RPMI8226 (cell line): ENCODE data around the gene KNCN.

Experiments used
- DNase-seq: peaks from one replicate; pipeline ENCODE4 v3.0.0-alpha.2; 2015

Gene KNCN

DNA sequence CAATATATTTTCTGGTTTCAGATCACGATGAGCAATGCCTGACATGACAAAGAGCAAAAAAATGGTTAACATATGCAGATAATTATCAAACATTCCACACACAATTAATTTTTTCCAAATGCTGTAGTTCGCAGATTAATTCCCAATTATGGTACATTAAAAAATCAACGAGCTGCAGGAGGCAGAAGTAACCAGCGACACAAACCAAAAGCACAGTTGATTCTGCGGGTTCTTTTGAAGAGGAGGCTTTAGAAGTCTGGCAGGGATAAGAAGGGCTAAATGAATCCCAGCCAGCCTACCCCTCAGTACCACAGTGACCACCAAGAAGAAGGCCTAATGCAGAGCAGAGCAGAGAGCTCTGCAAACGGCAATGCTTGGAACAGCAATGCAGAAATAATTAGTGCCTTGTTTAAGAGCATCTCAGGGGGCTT lies 17.0 kb upstream of the KNCN start:
- DNase-seq: no peak

DNA sequence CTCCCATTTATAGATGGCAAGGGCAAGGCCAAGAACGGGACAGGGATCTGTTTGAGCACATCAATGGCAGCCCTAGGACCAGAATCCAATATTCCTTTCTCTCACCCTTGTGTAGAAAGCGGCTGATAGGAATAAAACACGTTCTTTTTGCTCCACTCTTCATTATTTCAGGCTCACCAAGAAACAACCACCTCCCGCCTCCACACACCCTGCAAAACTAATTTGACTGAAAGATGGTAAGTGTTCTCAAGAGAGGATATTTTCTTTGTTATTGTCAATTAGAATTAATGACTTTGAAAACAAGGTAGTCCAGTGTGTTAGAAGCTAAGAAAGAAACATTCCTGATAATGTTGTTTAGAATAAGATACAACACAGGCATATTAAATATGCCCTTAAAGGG lies 11.9 kb upstream of the KNCN start:
- DNase-seq: no peak

- no peak for DNase-seq
These were observed 11.1 kb upstream of the KNCN start for GRCh38 chr1:46562498-46562897.

GRCh38 chr1:46558966-46559365 lies 7.5 kb upstream of the KNCN start:
- no peak for DNase-seq

GRCh38 chr1:46558141-46558963 lies 6.9 kb upstream of the KNCN start:
- no peak for DNase-seq

- no peak for DNase-seq
These were observed 6.0 kb upstream of the KNCN start for GRCh38 chr1:46557403-46557802.

- no peak for DNase-seq
These were observed 5.4 kb upstream of the KNCN start for GRCh38 chr1:46556822-46557221.

GRCh38 chr1:46555826-46556619 lies 4.6 kb upstream of the KNCN start:
- DNase-seq: no peak

DNA sequence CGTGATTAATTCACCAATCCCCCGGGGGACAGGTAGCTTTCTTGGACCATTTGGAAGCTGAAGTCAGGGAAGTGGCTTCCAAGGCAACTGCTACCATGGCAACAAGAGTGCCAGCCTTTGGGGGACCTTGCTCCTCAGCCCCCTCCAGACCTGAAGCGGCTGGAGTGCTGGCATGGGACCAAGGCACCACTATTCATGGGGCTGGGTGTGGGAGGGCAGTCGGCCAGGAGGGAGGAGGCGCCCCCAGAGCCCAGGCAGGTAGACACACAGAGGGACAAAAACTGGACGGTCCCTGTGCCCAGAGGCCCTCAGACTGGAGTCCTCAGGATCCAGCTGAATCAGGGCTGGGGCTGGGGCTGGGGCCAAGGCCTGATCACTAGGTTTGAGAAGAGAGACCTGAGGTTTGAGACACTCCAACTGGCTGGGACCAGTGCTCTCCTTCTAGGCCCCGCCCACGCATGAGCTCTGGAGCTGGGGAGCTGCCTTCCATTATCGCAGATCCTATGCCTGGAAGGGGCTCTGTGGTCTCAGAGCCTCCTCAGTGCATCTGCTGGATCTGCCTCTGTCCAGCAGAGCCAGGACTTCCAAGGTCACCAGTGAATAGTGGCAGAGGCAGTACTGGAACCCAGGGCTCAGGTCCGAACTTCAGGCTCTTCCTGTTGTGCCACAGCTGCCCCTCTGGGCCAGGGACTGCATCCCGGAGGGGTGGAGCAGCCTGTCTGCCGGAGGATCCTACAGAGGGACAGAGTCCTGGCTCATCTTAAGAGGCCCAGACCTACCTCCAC lies 3.3 kb upstream of the KNCN start:
- DNase-seq: no peak

DNA sequence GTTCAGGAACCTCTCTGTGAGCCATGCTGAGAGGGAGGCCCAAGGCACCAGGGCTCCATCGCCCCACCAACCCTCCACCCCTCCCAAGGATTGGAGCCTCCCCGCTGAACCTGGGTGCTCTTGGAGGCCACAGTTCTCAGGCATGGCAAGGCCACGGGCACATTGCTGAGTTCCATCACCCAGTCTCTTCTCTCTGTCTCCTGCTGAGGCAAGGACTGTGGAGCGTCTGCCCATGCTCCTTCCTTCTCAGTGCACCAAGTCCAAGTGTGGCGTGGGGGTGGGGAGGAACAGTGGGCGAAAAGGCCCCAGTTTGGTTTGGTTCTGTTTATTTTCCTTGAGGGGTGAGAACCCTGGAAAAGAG lies 2.8 kb upstream of the KNCN start:
- DNase-seq: no peak

DNA sequence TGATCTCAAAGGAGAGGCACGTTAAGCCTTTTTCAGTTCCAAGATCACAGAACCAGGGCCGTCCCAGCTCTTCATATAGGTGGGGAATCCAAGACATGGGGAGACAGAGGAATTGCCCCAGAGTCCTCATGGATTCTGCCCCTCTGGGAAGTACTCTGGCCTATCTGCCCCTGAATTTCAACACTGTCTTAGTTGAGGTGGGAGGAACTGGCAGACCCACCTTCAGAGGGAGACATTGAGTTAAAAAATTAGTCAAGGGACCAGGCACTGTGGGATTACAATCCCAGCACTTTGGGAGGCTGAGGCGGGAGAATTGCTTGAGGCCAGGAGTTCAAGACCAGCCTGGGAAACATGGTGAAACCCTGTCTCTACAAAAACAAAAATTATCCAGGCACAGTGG lies 2.1 kb upstream of the KNCN start:
- no peak for DNase-seq

DNA sequence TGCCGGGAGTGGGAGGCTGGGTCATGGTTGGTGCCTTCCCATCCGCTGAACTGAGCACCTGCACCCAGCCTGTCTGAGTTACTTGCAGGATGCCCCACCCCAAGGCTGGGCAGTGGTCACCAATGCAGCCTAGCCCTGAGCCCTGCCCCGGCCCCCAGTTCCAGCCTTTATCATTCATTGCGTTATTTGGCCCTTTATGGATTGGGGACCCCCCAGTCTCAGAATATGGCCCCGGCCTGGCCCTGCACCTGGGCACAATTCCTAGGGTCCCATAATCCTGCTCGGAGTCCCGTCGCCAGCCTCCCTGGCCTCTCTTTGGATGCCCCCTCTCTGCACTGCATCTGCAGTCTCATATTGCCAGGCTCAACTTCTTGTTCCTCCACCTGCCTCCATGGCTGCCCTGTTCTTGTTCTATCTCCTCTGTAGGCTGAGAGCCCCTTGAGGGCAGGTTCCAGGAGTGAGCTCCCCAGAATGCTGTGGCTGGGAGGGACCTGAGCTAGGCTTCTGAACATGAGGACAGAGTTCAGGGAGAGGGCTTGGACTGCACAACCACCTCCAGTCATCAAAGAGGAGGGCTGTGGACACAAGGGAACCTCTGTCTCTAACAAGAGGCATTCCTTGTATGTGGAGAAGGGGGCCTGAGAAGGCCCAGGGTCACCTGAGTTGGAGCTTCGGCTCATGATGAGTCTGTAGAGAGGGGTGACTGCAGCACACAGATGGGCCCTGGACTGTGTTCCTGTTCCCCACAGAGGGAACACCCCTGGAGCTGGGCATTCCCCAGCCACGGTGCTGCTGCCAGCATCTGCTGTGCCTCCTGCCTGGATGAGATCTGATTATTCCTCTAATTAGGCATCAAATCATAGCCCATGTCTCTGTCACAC lies 1.1 kb upstream of the KNCN start:
- DNase-seq: no peak

DNA sequence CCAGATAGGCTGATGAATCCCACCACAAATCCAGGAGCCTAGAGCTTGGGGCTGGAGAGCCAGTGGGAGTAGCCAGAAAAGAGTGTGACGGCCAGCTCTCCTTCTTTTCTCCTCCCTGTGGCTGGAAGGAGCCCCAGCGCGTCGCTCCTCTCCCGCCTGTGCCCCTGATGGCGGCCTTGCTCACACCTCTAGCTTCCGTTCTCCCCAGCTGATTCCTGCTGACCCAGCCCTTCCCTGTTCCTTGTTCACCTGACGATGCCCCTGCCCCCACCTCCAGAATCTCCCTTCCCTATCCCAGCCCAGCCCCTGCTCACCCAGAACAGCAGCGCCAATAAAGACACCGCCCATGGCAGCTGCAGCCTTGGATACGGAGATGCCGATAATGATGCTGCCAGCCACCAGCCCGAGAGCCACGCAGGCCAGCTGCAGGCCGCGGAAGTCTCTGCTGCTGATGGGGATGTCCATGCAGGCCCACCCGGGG lies 656 bp downstream of the KNCN start:
- no peak for DNase-seq

DNA sequence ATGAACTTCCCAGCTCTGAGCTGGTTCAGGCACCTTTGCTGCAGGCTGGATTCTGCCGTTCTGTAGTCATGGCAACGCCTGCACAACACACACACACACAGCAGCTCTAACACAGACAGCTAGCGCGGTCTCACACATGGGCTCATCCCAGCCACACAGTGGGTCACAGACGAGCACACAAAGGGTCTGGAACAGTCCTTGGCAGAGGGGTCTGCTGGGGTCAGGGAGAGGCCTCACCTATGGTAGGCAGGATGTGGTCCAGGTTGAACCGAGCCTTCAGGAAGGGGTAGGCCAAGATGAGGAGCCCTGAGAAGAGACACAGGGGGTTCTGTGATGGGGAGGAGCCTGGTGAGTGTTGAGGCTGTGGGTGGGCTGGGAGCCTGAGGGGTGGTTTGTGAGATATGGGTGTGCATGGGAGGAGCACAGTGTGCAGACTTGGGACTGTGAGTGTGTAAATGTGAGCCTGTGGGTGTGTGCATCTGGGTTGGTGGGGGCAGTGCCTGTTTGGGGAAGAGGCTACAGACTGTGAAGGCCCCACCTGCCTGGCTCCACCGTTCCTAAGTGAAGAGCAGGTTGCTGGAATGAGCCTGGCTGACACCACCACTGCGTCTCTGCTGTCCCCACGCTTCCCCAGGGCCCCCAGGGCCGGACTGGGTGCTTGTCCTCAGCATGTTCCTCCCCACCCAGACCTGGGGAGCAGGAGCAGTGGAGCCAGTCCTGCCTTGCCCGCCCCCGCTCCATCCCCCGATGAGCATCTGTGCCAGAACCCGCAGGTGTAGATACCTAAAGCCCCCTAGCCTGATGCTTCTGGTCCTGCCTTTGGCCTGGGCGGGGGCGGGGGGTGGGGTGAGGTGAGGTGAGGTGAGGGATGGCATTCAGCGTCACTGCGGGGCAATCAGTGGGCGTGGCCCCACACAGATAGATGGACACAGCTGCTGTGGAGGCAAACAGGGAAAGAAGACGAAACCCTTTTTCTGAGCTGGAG lies 1.5 kb downstream of the KNCN start:
- peak; percentile 55 for DNase-seq

- DNase-seq: peak; percentile 64
These were observed 3.7 kb downstream of the KNCN start for GRCh38 chr1:46547481-46548383.

DNA sequence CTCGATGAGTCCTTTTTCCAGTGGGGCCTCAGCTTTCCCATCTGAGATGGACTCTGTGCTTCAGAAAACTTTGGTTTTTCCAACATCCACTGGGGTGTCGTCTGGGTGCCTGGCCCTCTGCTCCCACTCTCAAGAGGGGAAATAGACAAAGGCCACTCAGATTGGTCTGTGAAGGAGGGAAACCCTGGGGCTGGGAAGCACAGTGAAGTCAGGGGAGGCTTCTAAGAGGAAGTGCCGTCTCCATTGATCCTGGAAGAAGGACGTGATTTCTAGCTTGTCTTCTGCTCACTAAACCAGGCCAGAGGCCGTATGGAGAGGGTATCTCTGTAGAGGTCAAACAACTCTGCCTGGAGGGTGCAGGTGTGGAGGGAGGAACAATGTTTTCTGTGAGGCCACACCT lies 5.2 kb downstream of the KNCN start:
- DNase-seq: no peak

DNA sequence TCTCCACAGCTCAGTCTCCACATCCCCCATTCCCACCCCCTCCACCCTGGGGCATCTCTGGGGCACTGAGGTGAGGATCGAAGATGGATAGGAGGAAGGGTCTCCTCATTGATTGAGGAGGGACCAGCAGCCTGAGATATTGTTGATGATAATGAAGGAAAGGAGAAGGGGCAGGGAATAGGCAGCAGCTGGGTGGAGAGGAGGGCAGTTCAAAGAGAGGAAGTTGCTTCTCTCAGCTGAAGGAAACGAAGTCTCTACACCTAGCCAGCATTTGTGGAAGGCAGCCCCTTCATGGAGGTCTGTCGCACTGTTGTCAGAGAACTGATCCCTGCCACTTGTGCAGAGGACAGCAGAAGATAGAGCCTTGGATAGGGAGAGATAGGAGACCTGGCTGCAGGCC lies 5.7 kb downstream of the KNCN start:
- no peak for DNase-seq

- no peak for DNase-seq
These were observed 6.7 kb downstream of the KNCN start for GRCh38 chr1:46544561-46545240.
